DOHH2 (cell line): ENCODE data around the gene TNPO3.

Experiments used
- H3F3A ChIP-seq: fragments of 200-600 bp; sonication (generic), shearing (Covaris generic); 2 replicates; pipeline ENCODE4 v1.6.0; 2016; ENCODE audit warnings: antibody characterized with exemption, mild to moderate bottlenecking; ENCODE audit not compliant: control insufficient read depth, insufficient read depth
- H3K27ac ChIP-seq: fragments of 200-600 bp; sonication (generic); 2 replicates; pipeline ENCODE4 v1.5.1; 2014; ENCODE audit warnings: low read depth, mild to moderate bottlenecking, low read length, moderate library complexity
- H3K27me3 ChIP-seq: fragments of 200-600 bp; sonication (generic); 2 replicates; pipeline ENCODE4 v1.6.1; 2014; ENCODE audit warnings: mild to moderate bottlenecking, low read length, mixed read lengths; ENCODE audit not compliant: control insufficient read depth
- H3K36me3 ChIP-seq: fragments of 200-600 bp; sonication (generic); 2 replicates; pipeline ENCODE4 v1.6.1; 2014; ENCODE audit warnings: mild to moderate bottlenecking, low read length, moderate library complexity, mixed read lengths; ENCODE audit not compliant: control insufficient read depth
- H3K4me1 ChIP-seq: fragments of 200-600 bp; sonication (generic); 2 replicates; pipeline ENCODE4 v1.6.1; 2014; ENCODE audit warnings: mild to moderate bottlenecking, low read length, mixed read lengths; ENCODE audit not compliant: control insufficient read depth
- H3K4me2 ChIP-seq: fragments of 200-600 bp; sonication (generic); 2 replicates; pipeline ENCODE4 v1.6.0; 2014; ENCODE audit warnings: mild to moderate bottlenecking, low read length, moderate library complexity
- H3K4me3 ChIP-seq: fragments of 200-600 bp; sonication (generic); 2 replicates; pipeline ENCODE4 v1.5.1; 2014; ENCODE audit warnings: mild to moderate bottlenecking, low read length, mixed read lengths
- H3K79me2 ChIP-seq: fragments of 200-600 bp; sonication (generic); 2 replicates; pipeline ENCODE4 v1.6.1; 2014; ENCODE audit warnings: mild to moderate bottlenecking, low read length, mixed read lengths; ENCODE audit not compliant: control insufficient read depth
- H3K9me2 ChIP-seq: fragments of 200-600 bp; sonication (generic); replicated peaks from 2 replicates; pipeline ENCODE4 v1.6.1; 2014; ENCODE audit warnings: mild to moderate bottlenecking, low read length, mixed read lengths; ENCODE audit not compliant: control insufficient read depth
- H3K9me3 ChIP-seq: fragments of 200-600 bp; sonication (generic); 2 replicates; pipeline ENCODE4 v1.6.1; 2014; ENCODE audit warnings: antibody characterized with exemption, low read length, mixed read lengths; ENCODE audit not compliant: control insufficient read depth, insufficient read depth
- H4K20me1 ChIP-seq: fragments of 200-600 bp; sonication (generic); 2 replicates; pipeline ENCODE4 v1.6.0; 2014; ENCODE audit warnings: low read depth, mild to moderate bottlenecking, antibody characterized with exemption, low read length, moderate library complexity; ENCODE audit not compliant: control insufficient read depth, insufficient read depth
- EZH2phosphoT487 ChIP-seq: fragments of 200-600 bp; sonication (generic); IDR thresholded peaks from 2 replicates; pipeline ENCODE4 v1.6.1; 2017; ENCODE audit warnings: borderline replicate concordance, mild to moderate bottlenecking, antibody characterized with exemption, low read length, moderate library complexity, mixed read lengths
- TF ChIP-seq, protein P1 (sequence below): fragments of 200-600 bp; sonication (generic); IDR thresholded peaks from one replicate; pipeline ENCODE4 v1.5.1; 2014; ENCODE audit warnings: antibody characterized with exemption, mild to moderate bottlenecking, low read depth, low read length; ENCODE audit not compliant: poor library complexity, severe bottlenecking

Gene TNPO3

DNA sequence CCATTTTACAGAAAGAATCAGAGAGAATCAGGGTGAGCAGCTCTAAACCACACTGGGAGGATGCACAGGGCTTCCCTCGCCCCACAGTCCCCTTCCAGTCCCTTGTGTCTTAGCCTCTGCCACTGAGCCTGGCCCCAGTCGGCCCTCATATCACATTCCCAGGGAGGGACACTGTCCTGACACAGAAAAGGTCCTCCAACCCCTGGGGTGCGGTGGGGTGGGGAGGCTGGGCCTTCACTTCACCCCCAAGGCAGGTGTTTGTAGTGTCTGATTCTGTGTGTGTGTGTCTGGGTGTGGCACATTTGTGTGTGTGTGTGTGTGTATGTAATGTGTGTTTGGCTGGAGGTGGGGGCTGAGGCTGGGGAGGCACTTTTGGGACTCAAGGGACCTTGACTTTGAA lies 142.6 kb downstream of the TNPO3 start:
- H3K9me2 ChIP-seq: no peaks in the 10 kb centered on the region
- H4K20me1 ChIP-seq: no peaks in the 10 kb centered on the region
- H3K9me3 ChIP-seq: no peaks in the 10 kb centered on the region
- TF ChIP-seq, protein P1, sequence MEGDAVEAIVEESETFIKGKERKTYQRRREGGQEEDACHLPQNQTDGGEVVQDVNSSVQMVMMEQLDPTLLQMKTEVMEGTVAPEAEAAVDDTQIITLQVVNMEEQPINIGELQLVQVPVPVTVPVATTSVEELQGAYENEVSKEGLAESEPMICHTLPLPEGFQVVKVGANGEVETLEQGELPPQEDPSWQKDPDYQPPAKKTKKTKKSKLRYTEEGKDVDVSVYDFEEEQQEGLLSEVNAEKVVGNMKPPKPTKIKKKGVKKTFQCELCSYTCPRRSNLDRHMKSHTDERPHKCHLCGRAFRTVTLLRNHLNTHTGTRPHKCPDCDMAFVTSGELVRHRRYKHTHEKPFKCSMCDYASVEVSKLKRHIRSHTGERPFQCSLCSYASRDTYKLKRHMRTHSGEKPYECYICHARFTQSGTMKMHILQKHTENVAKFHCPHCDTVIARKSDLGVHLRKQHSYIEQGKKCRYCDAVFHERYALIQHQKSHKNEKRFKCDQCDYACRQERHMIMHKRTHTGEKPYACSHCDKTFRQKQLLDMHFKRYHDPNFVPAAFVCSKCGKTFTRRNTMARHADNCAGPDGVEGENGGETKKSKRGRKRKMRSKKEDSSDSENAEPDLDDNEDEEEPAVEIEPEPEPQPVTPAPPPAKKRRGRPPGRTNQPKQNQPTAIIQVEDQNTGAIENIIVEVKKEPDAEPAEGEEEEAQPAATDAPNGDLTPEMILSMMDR: no peak
- TF ChIP-seq EZH2phosphoT487: no peak
- no peaks in the 10 kb centered on the region; the same call in 1 of the 2 replicates for H3K4me1 ChIP-seq
- H3K4me2 ChIP-seq: no peak overlapping the region
- H3K27me3 ChIP-seq: peaks cover 50% of the 10 kb centered on the region
- no peaks in the 10 kb centered on the region for H3K79me2 ChIP-seq
- no peak overlapping the region for H3K27ac ChIP-seq
- H3F3A ChIP-seq: no peaks in the 10 kb centered on the region
- H3K4me3 ChIP-seq: no peak overlapping the region
- no peaks in the 10 kb centered on the region for H3K36me3 ChIP-seq

DNA sequence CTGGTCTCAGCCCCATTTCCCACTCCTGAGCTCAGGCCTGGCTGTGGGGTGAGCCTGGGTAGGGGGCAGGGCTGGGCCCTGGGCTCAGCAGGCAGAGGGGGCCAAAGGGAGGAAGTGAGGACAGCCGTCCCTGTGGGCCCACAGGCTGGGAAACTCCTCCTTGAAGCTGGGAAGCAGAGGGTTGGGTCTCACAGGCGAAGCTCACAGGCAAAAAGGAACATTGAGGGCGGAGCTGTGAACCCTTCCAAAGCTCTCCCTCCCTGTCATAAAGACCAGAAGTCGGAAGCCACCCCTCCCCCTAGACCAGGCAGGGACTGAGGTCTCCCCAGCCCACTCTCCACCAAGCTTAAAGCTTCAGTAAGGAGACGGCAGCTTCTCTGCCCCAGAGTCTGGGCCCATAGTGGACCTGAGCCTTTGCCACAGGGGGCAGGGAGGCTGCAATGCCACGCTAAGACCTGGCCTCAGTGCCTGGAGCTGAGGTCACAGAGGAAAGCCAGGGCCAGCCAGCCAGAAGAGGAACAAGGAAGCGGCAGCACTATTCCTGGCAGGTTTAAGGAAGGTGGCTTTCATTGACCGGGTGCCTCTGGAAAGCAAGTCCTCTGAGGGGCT lies 143.4 kb downstream of the TNPO3 start:
- no peaks in the 10 kb centered on the region for H3K79me2 ChIP-seq
- no peak for TF ChIP-seq EZH2phosphoT487
- no peak overlapping the region for H3K4me2 ChIP-seq

DNA sequence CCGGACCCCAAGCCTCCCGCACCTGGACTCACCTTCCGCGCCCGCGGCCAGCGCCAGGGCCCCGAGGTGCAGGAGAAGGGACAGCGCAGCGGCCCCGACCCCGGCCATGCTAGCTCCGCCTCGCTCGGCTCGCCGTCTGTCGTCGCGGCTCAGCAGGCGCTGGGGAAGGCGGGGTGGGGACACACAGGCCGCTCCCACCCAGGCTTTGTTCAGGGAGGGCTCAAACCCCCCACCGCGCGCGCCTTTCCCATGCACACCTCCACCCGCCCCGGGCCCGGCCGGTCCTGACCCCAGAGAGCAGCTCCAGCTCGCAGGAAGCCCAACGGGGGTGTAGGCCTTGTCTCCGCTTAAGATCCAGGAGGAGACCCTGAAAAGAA lies 144.4 kb downstream of the TNPO3 start, which contains the start of gene KCP:
TSS of gene KCP (minus strand) at position 141 of the 377 bp plus-strand sequence. CDS start at position 108, 33 bp downstream.
- H3K4me2 ChIP-seq: no peak within 1 kb of the TSS
- H3K4me3 ChIP-seq: no peak within 1 kb of the TSS
- H3K27me3 ChIP-seq: peaks cover 36% of the 10 kb centered on the region
- no peaks in the 10 kb centered on the region for H3K9me3 ChIP-seq
- no peaks in the 10 kb centered on the region for H3F3A ChIP-seq
- no peaks in the 10 kb centered on the region; the same call in 1 of the 2 replicates for H3K4me1 ChIP-seq
- H3K36me3 ChIP-seq: no peaks in the 10 kb centered on the region
- no peaks in the 10 kb centered on the region for H3K79me2 ChIP-seq
- H3K27ac ChIP-seq: no peak within 1 kb of the TSS
- H3K9me2 ChIP-seq: no peaks in the 10 kb centered on the region
- TF ChIP-seq, protein P1: no peak
- no peak for TF ChIP-seq EZH2phosphoT487
- no peaks in the 10 kb centered on the region for H4K20me1 ChIP-seq

More for the DNA sequence above, 143.4 kb downstream of the TNPO3 start:
- no peaks in the 10 kb centered on the region; the same call in 1 of the 2 replicates for H3K4me1 ChIP-seq
- no peaks in the 10 kb centered on the region for H3F3A ChIP-seq
- no peaks in the 10 kb centered on the region for H4K20me1 ChIP-seq
- H3K9me2 ChIP-seq: no peaks in the 10 kb centered on the region
- H3K27me3 ChIP-seq: peaks cover 44% of the 10 kb centered on the region
- H3K27ac ChIP-seq: no peak overlapping the region
- no peaks in the 10 kb centered on the region for H3K9me3 ChIP-seq
- no peak overlapping the region for H3K4me3 ChIP-seq
- no peaks in the 10 kb centered on the region for H3K36me3 ChIP-seq

DNA sequence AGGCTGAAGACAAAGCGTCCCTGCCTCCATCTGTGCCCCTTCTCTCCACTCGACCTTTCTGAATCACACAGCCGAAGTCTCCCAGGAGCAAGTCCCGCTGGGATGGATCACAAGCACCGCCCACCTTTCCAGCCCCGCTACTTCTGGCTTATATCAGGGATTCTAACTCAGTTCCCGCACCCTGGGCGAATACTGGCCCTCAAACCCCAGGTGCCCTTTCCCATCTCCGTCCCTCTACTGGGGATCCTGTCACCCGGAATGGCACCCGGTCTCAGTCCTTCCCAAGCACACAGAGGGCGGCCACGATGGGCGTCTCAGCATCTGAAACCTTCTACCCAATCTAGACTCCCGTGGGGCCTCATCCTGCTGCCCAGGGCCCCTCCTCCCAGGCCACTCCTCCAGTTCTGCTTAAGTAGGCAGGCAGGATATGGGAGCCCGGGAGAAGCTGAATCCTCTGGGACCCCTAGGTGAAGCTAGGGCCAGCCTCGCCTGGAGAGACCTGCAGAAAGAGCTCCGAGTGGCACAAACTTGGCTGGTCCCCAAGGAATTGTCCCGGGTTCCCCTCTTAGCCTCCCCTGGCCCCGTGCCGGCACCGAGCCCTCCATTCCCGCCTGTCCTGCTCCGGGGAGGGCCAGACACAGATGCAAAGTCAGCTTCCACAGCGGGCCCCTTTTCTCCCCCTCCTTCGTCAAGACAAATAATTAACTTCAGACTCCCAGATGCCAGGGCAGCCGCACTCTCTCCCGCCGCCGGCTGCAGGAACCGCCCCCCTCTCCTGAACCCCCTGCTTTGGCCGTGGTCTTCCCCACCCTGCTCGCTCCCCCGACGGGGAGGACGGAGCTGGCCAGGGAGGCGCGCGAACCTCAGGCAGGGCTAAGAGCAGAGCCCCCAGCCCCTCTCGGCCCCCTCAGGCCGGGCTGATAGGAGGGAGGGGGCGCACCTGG lies 145.0 kb downstream of the TNPO3 start:
- peaks cover 32% of the 10 kb centered on the region for H3K27me3 ChIP-seq
- H3F3A ChIP-seq: no peaks in the 10 kb centered on the region
- no peaks in the 10 kb centered on the region; the same call in 1 of the 2 replicates for H3K4me1 ChIP-seq
- no peaks in the 10 kb centered on the region for H3K36me3 ChIP-seq
- no peak overlapping the region for H3K27ac ChIP-seq
- no peaks in the 10 kb centered on the region for H3K9me3 ChIP-seq
- no peaks in the 10 kb centered on the region for H4K20me1 ChIP-seq
- H3K9me2 ChIP-seq: no peaks in the 10 kb centered on the region
- H3K79me2 ChIP-seq: no peaks in the 10 kb centered on the region
- no peak overlapping the region for H3K4me2 ChIP-seq
- TF ChIP-seq EZH2phosphoT487: no peak
- TF ChIP-seq, protein P1: no peak
- no peak overlapping the region for H3K4me3 ChIP-seq
